Activated CD4-positive, alpha-beta memory T cell treated with anti-CD3 and anti-CD28 coated beads, Interleukin-2, amount 10 ng/mL, durations not matched to agents 7 days and 5 days (primary cell): ENCODE data around the gene DCUN1D4. TPM values are rescaled to one million over a fixed set of nuclear protein-coding genes. Genes with fewer than 3 reads are reported as not detected.

ENCODE experiments used
- CTCF ChIA-PET: fragments of 350-600 bp; sonication (Branson Sonifier 250); formaldehyde crosslinking; loops from one replicate; lab custom pipeline; 2021; ENCODE audit warnings: antibody characterized with exemption, inconsistent platforms; lab: Charles Lee
- POLR2A ChIA-PET: fragments of 350-600 bp; sonication (Branson Sonifier 250); formaldehyde crosslinking; loops from one replicate; lab custom pipeline; 2021; ENCODE audit warnings: antibody characterized with exemption; lab: Charles Lee
- DNase-seq: peaks from one replicate; pipeline ENCODE4 v3.0.0-alpha.2; 2020
- H3K27ac Mint-ChIP-seq: one replicate; pipeline ENCODE4 v1.8.0; 2021; ENCODE audit warnings: mild to moderate bottlenecking, mixed read lengths
- H3K27me3 Mint-ChIP-seq: one replicate; pipeline ENCODE4 v1.8.0; 2021; ENCODE audit warnings: mixed read lengths
- H3K36me3 Mint-ChIP-seq: one replicate; pipeline ENCODE4 v1.8.0; 2021; ENCODE audit warnings: low read depth, mixed read lengths
- H3K4me1 Mint-ChIP-seq: one replicate; pipeline ENCODE4 v1.8.0; 2021; ENCODE audit warnings: mixed read lengths
- H3K4me3 Mint-ChIP-seq: one replicate; pipeline ENCODE4 v1.8.0; 2021; ENCODE audit warnings: mild to moderate bottlenecking, mixed read lengths
- H3K9me3 Mint-ChIP-seq: one replicate; pipeline ENCODE4 v1.8.0; 2021; ENCODE audit warnings: mixed read lengths
- total RNA-seq, 2 experiments: library from RNA; stranded (reverse); gene quantifications; one replicate each; pipeline ENCODE4 v1.2.3, GENCODE V29; 2021

The DCUN1D4 gene
- total RNA-seq, 2 experiments from 2014 or later, result 28.9 TPM

DNA sequence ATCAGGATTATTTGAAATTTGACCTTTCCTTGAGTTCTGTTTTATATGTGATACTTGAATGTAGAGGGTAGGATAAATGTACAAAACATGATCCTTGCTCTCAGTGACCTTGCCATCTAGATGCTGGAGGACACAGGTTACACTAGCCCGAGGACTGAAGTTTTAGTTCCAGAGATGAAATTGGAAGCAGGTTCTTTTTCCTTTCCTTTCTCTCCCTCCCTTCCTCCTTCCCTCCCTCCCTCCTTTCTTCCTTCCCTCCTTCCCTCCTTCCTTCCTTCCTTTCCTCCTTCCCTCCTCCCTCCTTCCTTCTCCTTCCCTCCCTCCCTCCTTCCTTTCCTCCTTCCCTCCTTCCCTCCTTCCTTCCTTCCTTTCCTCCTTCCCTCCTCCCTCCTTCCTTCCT lies 122.9 kb downstream of the DCUN1D4 start:
- Mint-ChIP-seq H3K27ac (no peak overlapping the region), H3K4me3 (no peak overlapping the region), H3K9me3 (no peaks in the 10 kb centered on the region), H3K36me3 (no peaks in the 10 kb centered on the region), H3K4me1 (no peaks in the 10 kb centered on the region), H3K27me3 (peaks cover 6% of the 10 kb centered on the region)
- ChIA-PET CTCF (no interaction called here), POLR2A (no interaction called here)
- DNase-seq, result no peak

Other genes starting within 250 kb of the DCUN1D4 start
- under 1 TPM; 0.28 to 0.30 TPM for gene LRRC66, start 177.2 kb downstream of the DCUN1D4 start, total RNA-seq
- gene SGCB, start 195.1 kb downstream of the DCUN1D4 start, total RNA-seq, result 10 to 100 TPM; 15.6 TPM
- under 1 TPM; 0.10 to 0.48 TPM for gene SPATA18, start 208.2 kb downstream of the DCUN1D4 start, total RNA-seq